AG09319 (cell line): ENCODE data around the gene OGFOD3.
"Not testable (repeated sequence)": the region's sequence is repeated elsewhere in the genome, so short reads cannot be mapped to it uniquely, and the experiment has no call there.

Source experiments
- DNase-seq: peaks from one replicate; pipeline ENCODE4 v3.0.0-alpha.2; 2010; ENCODE audit warnings: low read depth; ENCODE audit errors: extremely low read depth
- TF ChIP-seq, protein P1 (sequence below): IDR thresholded peaks from 2 replicates; pipeline ENCODE4 v1.5.1; 2011; ENCODE audit warnings: low read depth, mild to moderate bottlenecking, inconsistent platforms, low read length, moderate library complexity

Gene OGFOD3

DNA sequence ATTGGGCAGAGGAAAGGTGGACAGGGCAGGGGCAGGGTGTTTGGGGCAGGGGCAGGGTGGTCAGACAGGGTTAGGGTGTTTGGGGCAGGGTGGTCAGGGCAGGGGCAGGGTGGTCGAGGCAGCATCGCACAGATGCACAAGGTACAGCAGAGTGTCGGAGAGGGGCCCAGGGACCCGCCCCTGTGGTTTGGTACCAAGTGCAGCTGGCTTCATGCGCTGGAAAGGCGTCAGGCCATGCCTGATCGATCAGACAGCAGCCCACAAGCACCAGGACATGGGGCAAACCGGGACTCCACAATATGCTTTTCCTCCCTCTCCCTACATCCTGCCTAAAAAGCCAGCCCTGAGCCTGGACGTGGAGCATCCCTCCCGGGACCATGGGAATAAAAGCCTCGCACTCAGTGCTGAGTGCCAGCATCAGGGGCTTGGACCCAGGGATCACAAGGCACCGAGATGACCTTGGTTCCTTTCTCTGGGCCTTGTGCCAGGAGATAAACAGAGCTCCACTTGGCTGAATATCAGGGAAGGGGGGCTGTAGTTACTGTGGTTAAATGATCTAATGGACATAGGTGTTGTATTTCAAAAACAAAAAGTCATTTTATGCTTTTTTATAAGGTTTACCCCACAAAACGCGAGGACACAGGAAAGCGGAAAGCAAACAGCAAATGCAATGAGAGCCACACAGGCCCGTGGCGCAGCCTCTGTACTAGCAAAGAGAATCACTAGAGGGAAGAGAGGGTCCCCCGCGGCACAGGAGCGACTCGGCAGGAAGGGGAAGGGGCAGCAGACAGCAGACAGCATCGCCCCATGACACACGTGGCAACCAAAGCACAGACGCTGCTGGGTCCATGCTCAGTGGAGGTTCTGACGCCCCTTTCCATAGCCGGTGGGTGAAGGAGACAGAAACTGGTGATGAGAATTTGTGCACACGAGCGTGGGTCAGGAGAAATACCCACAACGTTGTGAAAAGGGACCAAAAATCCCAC is 5.6 kb downstream of the OGFOD3 start:
- TF ChIP-seq, protein P1, sequence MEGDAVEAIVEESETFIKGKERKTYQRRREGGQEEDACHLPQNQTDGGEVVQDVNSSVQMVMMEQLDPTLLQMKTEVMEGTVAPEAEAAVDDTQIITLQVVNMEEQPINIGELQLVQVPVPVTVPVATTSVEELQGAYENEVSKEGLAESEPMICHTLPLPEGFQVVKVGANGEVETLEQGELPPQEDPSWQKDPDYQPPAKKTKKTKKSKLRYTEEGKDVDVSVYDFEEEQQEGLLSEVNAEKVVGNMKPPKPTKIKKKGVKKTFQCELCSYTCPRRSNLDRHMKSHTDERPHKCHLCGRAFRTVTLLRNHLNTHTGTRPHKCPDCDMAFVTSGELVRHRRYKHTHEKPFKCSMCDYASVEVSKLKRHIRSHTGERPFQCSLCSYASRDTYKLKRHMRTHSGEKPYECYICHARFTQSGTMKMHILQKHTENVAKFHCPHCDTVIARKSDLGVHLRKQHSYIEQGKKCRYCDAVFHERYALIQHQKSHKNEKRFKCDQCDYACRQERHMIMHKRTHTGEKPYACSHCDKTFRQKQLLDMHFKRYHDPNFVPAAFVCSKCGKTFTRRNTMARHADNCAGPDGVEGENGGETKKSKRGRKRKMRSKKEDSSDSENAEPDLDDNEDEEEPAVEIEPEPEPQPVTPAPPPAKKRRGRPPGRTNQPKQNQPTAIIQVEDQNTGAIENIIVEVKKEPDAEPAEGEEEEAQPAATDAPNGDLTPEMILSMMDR = no peak
- DNase-seq = no peak

DNA sequence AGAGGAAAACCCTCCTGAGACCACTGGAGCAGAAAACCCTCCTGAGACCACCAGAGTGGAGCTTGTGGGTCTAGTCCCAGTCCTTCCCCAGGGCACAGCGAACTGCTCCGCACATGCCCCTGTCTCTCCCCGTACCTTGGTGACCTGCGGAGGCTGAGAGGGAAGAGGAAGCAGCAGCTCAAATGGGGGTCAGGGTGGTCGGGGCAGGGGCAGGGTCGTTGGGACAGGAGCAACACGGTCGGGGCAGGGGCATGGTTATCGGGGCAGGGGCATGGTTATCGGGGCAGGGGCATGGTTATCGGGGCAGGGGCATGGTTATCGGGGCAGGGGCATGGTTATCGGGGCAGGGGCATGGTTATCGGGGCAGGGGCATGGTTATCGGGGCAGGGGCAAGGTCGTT is 6.3 kb downstream of the OGFOD3 start:
- DNase-seq = not testable (repeated sequence)

DNA sequence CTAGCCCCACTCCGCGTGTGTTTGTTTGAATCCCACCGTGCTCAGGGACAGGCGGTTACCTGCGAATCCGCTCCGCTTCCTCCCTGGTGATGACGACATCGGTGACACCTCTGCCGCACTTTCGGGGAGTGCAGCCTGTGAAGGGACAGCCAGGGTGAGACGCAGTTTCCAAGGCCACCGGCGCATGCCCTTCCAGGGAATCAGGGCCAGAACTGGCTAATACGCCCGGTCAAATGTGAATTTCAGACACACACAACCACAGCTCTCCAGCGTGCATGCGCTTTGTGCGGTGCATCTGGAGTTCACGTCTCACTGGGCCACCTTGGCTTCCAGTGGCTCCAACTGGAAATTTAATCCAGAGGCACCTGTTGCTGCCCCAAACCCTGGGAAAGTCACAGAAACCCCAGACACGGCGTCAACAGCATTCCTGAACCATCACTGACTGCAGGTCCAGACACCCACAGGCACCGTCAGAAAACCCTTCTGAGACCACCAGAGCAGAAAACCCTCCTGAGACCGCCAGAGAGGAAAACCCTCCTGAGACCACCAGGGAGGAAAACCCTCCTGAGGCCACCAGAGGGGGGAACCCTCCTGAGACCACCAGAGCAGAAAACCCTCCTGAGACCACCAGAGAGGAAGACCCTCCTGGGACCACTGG is 6.9 kb downstream of the OGFOD3 start:
- DNase-seq = no peak
- TF ChIP-seq, protein P1 = no peak

DNA sequence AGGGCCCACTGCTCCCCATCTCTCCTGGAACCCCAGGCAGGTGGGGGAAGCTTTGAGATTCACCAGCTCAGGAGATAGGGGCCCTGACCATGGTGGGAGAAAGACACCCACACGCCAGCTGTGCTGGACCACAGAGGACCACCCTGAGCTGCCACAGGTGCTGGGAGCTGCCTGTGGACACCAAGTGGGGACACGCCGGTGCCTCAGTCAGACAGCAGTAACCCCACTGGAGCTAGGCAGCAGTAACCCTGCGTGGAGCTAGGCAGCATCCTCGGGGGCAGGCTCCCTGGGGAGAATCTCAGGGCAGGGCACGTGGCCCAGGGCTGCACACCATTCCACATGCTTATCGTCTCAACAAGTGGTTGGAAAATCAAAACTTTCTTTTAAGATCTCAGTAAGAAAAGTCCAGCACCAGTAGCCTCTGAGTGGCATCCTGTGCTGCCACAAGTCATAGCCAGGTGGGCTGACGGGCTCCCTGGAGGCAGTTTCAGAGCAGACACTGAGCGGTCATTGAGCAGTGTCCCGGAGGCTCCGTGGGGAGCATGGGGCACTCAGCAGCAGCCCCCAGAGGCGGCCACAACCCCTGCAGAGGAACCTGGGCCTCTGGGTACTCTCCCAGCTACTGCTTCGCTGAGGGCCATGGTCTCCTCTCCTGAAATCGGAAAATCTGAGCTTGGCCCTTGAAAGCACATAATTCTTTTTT is 8.2 kb downstream of the OGFOD3 start:
- TF ChIP-seq, protein P1 = no peak
- no peak for DNase-seq

DNA sequence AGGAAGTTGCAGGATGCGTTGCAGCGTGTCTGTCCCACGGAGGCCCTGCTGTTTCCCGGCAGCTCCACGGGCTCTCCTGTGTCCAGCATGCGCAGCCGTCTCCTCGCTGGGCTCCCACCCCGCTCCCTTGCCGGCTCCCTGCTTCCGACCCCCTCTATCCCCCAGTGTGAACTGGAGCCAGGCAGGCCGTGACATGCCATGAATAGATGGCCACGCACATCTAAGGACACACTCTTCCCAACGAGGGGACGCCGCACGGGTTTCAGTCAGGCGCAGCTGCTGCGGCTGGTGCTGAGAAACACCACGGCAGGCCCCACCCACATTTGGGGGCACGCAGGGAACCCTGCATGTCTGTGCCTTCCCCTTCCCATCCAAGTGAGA is 9.5 kb downstream of the OGFOD3 start:
- TF ChIP-seq, protein P1 = no peak

DNA sequence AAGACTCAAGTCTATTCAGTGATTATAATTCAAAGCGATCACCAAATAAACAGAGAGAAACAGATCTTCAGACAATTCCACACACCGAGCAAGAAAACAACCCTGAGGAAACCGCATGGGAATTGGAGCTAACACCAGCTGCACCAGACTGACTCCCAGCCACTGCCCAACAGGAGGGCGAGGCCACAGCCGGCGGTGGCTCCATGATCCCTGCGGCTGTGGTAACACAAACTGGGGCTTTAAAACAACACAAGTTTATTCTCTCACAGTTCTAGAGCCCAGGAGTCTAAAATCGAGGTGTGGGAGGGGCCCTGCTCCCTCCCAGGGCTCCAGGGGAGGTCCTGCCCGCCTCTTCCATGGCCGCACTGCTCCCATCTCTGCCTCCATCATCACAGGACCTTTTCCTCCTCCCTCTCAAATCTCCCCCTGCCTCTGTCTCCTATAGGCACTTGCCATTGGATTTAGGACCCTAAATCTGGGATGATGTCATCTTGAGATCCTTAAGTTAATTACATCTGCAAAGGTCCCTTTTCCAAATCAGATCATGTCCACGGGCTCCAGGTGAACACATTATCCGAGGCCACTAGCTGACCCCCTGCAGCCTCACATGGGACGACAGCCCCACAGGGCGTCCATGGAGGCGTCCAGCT is 10.0 kb downstream of the OGFOD3 start:
- DNase-seq = no peak
- TF ChIP-seq, protein P1 = no peak

More for the DNA sequence above, 9.5 kb downstream of the OGFOD3 start:
- DNase-seq = no peak

DNA sequence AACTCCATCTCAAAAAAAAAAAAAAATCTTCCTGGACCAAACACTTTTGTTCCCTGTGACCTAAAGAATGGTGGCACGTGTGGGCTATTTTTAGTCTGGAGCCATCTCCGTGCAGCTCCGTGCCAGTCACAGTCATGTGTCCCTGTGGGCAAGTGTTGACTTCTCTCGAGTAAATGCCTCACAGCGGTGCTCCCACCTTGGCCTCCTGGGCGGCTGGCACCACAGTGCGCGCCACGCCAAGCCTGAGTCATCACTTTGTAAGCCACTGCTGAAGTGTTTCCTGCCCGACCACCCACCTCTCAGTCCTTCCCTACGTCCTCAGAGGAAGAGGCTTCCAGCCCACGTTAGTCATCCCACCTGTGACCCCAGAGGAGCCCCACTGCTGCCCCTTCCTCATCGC is 11.1 kb downstream of the OGFOD3 start:
- TF ChIP-seq, protein P1 = no peak
- DNase-seq = no peak
